GM21447 (cell line): ENCODE data around the gene CCNY.

Source experiments
- ATAC-seq: cut with Tn5 transposase; IDR thresholded peaks from one replicate; pipeline ENCODE4 v1.9.1; 2021; ENCODE audit not compliant: unreplicated experiment

Gene CCNY

GRCh38 chr10:35379226-35380137, 43.2 kb downstream of the CCNY start:
- ATAC-seq, result peak; percentile 82

- no peak for ATAC-seq
Observed at GRCh38 chr10:35382096-35382495, 45.8 kb downstream of the CCNY start.

- ATAC-seq, result no peak
Observed at GRCh38 chr10:35384265-35384868, 48.1 kb downstream of the CCNY start.

- no peak for ATAC-seq
Observed at GRCh38 chr10:35386594-35387174, 50.4 kb downstream of the CCNY start.

GRCh38 chr10:35387768-35388167, 51.5 kb downstream of the CCNY start:
- peak; percentile 92 for ATAC-seq

- peak; percentile 62 for ATAC-seq
Observed at GRCh38 chr10:35388197-35388596, 51.9 kb downstream of the CCNY start.

- no peak for ATAC-seq
Observed at GRCh38 chr10:35388682-35389081, 52.4 kb downstream of the CCNY start.

- ATAC-seq, result no peak
Observed at GRCh38 chr10:35390161-35390840, 54.0 kb downstream of the CCNY start.

GRCh38 chr10:35390843-35391152, 54.5 kb downstream of the CCNY start:
- ATAC-seq, result no peak

- ATAC-seq, result no peak
Observed at GRCh38 chr10:35391153-35391953, 55.0 kb downstream of the CCNY start.

GRCh38 chr10:35391954-35392262, 55.6 kb downstream of the CCNY start:
- ATAC-seq, result no peak

GRCh38 chr10:35392482-35393228, 56.3 kb downstream of the CCNY start:
- ATAC-seq, result no peak

GRCh38 chr10:35394411-35394851, 58.1 kb downstream of the CCNY start:
- no peak for ATAC-seq

- ATAC-seq, result no peak
Observed at GRCh38 chr10:35394934-35395333, 58.6 kb downstream of the CCNY start.

GRCh38 chr10:35396560-35397434, 60.5 kb downstream of the CCNY start:
- no peak for ATAC-seq

GRCh38 chr10:35397953-35398352, 61.6 kb downstream of the CCNY start:
- no peak for ATAC-seq

- ATAC-seq, result no peak
Observed at GRCh38 chr10:35398355-35398754, 62.0 kb downstream of the CCNY start.

- no peak for ATAC-seq
Observed at GRCh38 chr10:35398908-35399307, 62.6 kb downstream of the CCNY start.

- ATAC-seq, result no peak
Observed at GRCh38 chr10:35399414-35400009, 63.2 kb downstream of the CCNY start.
